WI38 (cell line): ENCODE measurements around the gene ADARB1.
"Not testable (repeated sequence)": the region's sequence is repeated elsewhere in the genome, so short reads cannot be mapped to it uniquely, and the experiment has no call there.

Experiments
- H3K4me3 ChIP-seq: 2 replicates; pipeline ENCODE4 v1.5.1; 2011; ENCODE audit warnings: low read depth, mild to moderate bottlenecking, control low read depth, low read length
- CTCF ChIP-seq: IDR thresholded peaks from 2 replicates; pipeline ENCODE4 v1.5.1; 2012; ENCODE audit warnings: low read depth, mild to moderate bottlenecking, control low read depth, low read length

The ADARB1 gene

GRCh38 chr21:45138199-45139002 is 64.0 kb downstream of the ADARB1 start:
- no peak overlapping the region for H3K4me3 ChIP-seq
- TF ChIP-seq CTCF = peak; percentile 64

GRCh38 chr21:45139003-45139360 is 64.6 kb downstream of the ADARB1 start:
- not testable (repeated sequence) for H3K4me3 ChIP-seq

DNA sequence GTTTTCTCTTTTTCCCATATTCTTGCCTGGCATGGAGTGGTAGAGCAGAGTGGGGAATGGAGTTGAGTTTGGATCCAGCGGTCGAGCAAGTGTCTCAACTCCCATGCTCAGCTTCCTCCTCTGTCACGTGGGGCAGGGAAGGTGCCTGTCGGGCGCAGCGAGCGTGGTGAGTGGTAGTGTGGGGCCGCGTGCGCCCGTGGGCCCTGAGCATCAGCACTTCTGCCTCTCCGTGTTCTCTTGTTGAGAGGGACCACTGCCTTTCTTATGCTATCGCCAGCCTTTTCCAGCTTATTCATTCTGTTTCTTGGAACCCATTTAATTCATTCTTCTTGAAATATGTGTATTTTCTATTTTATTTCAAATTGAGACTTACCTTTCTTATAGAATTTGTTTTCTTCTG is 65.1 kb downstream of the ADARB1 start:
- no peak for TF ChIP-seq CTCF
- no peak overlapping the region for H3K4me3 ChIP-seq

- peak; percentile 81 for TF ChIP-seq CTCF
- H3K4me3 ChIP-seq = no peak overlapping the region
Observed at GRCh38 chr21:45140346-45140940, 66.1 kb downstream of the ADARB1 start.

- not testable (repeated sequence) for H3K4me3 ChIP-seq
Observed at GRCh38 chr21:45140944-45141343, 66.6 kb downstream of the ADARB1 start.

- no peak overlapping the region for H3K4me3 ChIP-seq
- TF ChIP-seq CTCF = no peak
Observed at GRCh38 chr21:45141507-45141906, 67.1 kb downstream of the ADARB1 start.

GRCh38 chr21:45142469-45143308 is 68.3 kb downstream of the ADARB1 start:
- no peak overlapping the region for H3K4me3 ChIP-seq
- no peak for TF ChIP-seq CTCF

- TF ChIP-seq CTCF = no peak
- H3K4me3 ChIP-seq = no peak overlapping the region
Observed at GRCh38 chr21:45143855-45144254, 69.5 kb downstream of the ADARB1 start.
